DND-41 (cell line): ENCODE measurements around the gene HOXA3.

Experiments
- ATAC-seq: fragments of 200-7000 bp; cut with Tn5 transposase; 3 replicates; pipeline ENCODE4 v1.9.1; 2021; ENCODE audit warnings: low read depth; ENCODE audit not compliant: insufficient read depth
- DNase-seq: peaks from one replicate; pipeline ENCODE4 v3.0.0-alpha.2; 2020
- H2AFZ ChIP-seq: 2 replicates; pipeline ENCODE4 v1.6.0; 2012; ENCODE audit warnings: low read depth, low read length
- H3K27ac ChIP-seq: 2 replicates; pipeline ENCODE4 v1.5.1; 2012; ENCODE audit warnings: low read length, inconsistent platforms
- H3K27me3 ChIP-seq: fragments of 200-600 bp; sonication (generic); 2 replicates; pipeline ENCODE4 v1.6.0; 2012; ENCODE audit warnings: low read length, mild to moderate bottlenecking, inconsistent platforms; ENCODE audit not compliant: insufficient read depth, poor library complexity
- H3K36me3 ChIP-seq: 2 replicates; pipeline ENCODE4 v1.5.1; 2012; ENCODE audit warnings: low read length, inconsistent platforms; ENCODE audit not compliant: insufficient read depth
- H3K4me1 ChIP-seq: 2 replicates; pipeline ENCODE4 v1.5.1; 2012; ENCODE audit warnings: mild to moderate bottlenecking, low read length; ENCODE audit not compliant: insufficient read depth
- H3K4me2 ChIP-seq: 2 replicates; pipeline ENCODE4 v1.6.0; 2012; ENCODE audit warnings: mild to moderate bottlenecking, moderate library complexity, low read length, inconsistent platforms; ENCODE audit not compliant: insufficient read depth
- H3K4me3 ChIP-seq, 2 experiments: fragments of 200-600 bp in 1 of 2; shearing (Covaris generic) in 1 of 2; 2 replicates each; pipeline ENCODE4 v1.5.1; 2012 to 2016; ENCODE audit warnings: inconsistent platforms in 2 of 2, low read length in 2 of 2, mild to moderate bottlenecking in 2 of 2, low read depth in 1 of 2, moderate library complexity in 1 of 2
- H3K79me2 ChIP-seq: 2 replicates; pipeline ENCODE4 v1.6.0; 2012; ENCODE audit warnings: low read length, inconsistent platforms; ENCODE audit not compliant: insufficient read depth
- H3K9ac ChIP-seq: 2 replicates; pipeline ENCODE4 v1.6.0; 2012; ENCODE audit warnings: low read depth, mild to moderate bottlenecking, inconsistent platforms, low read length, moderate library complexity
- H3K9me3 ChIP-seq: 2 replicates; pipeline ENCODE4 v1.5.1; 2012; ENCODE audit warnings: low read length, moderate library complexity, mild to moderate bottlenecking, inconsistent platforms; ENCODE audit not compliant: insufficient read depth, severe bottlenecking
- H4K20me1 ChIP-seq: 2 replicates; pipeline ENCODE4 v1.6.0; 2012; ENCODE audit warnings: low read length; ENCODE audit not compliant: insufficient read depth
- EZH2 ChIP-seq: IDR thresholded peaks from 3 replicates; pipeline ENCODE4 v1.6.1; 2012; ENCODE audit warnings: borderline replicate concordance, low read depth, mild to moderate bottlenecking, moderate library complexity, low read length, inconsistent platforms; ENCODE audit not compliant: severe bottlenecking
- TF ChIP-seq, protein P1 (sequence below): IDR thresholded peaks from 2 replicates; pipeline ENCODE4 v1.5.1; 2012; ENCODE audit warnings: borderline replicate concordance, low read length, moderate library complexity, mild to moderate bottlenecking; ENCODE audit not compliant: poor library complexity, severe bottlenecking; ENCODE audit errors: extremely low read depth

HOXA3 gene

DNA sequence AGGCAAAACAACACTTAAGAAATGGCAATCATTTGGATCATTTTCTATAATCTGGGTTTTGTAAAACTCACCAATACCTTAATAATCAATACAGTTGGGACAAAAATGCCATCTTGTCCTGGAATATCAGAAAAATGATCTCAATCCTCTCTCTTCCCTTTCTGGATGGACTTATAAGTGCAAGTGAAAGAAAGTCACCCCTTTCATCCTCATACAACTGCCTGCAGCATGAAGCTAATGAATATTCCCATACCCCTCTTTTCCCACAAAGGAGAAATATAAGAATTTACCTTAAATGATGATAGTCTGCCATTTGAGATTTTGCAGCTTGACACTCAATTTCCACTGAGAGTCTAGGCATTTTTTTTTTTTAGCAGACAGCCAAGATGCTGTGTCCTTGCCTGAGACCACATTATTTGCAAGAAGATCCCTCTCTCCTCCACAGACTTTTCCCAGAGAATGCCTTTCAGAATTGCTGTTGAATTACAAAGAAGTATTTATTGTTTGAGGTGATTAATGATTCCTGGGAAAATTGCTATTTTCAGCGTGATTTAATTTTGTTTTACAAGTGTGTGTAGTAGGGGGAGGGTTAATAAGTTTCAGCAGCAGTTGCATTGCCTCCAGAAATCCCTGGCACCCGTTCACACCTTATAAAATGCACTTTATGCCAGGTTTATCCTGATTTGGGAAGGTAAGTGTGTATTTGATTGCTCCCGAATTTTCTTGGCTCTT is 25.6 kb downstream of the HOXA3 start:
- Histone ChIP-seq H2AFZ (no peak overlapping the region), H3K4me2 (no peak overlapping the region), H3K9me3 (no peaks in the 10 kb centered on the region), H4K20me1 (no peaks in the 10 kb centered on the region), H3K27ac (no peak overlapping the region), H3K4me1 (no peaks in the 10 kb centered on the region), H3K27me3 (no peaks in the 10 kb centered on the region), H3K79me2 (no peaks in the 10 kb centered on the region), H3K36me3 (no peaks in the 10 kb centered on the region), H3K4me3 (no peak overlapping the region), H3K9ac (no peak overlapping the region)
- no peak for TF ChIP-seq EZH2
- TF ChIP-seq, protein P1, sequence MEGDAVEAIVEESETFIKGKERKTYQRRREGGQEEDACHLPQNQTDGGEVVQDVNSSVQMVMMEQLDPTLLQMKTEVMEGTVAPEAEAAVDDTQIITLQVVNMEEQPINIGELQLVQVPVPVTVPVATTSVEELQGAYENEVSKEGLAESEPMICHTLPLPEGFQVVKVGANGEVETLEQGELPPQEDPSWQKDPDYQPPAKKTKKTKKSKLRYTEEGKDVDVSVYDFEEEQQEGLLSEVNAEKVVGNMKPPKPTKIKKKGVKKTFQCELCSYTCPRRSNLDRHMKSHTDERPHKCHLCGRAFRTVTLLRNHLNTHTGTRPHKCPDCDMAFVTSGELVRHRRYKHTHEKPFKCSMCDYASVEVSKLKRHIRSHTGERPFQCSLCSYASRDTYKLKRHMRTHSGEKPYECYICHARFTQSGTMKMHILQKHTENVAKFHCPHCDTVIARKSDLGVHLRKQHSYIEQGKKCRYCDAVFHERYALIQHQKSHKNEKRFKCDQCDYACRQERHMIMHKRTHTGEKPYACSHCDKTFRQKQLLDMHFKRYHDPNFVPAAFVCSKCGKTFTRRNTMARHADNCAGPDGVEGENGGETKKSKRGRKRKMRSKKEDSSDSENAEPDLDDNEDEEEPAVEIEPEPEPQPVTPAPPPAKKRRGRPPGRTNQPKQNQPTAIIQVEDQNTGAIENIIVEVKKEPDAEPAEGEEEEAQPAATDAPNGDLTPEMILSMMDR: no peak
- ATAC-seq (no peak), DNase-seq (no peak)

GRCh38 chr7:27125986-27126394 is 26.4 kb downstream of the HOXA3 start:
- no peaks in the 10 kb centered on the region for H3K36me3 ChIP-seq
- H3K4me2 ChIP-seq: no peak overlapping the region
- no peak overlapping the region for H3K9ac ChIP-seq
- no peak overlapping the region for H2AFZ ChIP-seq
- H4K20me1 ChIP-seq: no peaks in the 10 kb centered on the region
- H3K27ac ChIP-seq: no peak overlapping the region
- H3K9me3 ChIP-seq: no peaks in the 10 kb centered on the region
- no peak for ATAC-seq
- H3K79me2 ChIP-seq: no peaks in the 10 kb centered on the region
- TF ChIP-seq, protein P1: no peak
- TF ChIP-seq EZH2: no peak
- no peak for DNase-seq
- no peaks in the 10 kb centered on the region for H3K4me1 ChIP-seq
- no peak overlapping the region for H3K4me3 ChIP-seq
- H3K27me3 ChIP-seq: no peaks in the 10 kb centered on the region

- Histone ChIP-seq H3K4me1 (no peaks in the 10 kb centered on the region), H3K9ac (no peak overlapping the region), H3K9me3 (no peaks in the 10 kb centered on the region), H3K79me2 (no peaks in the 10 kb centered on the region), H3K4me2 (no peak overlapping the region), H2AFZ (no peak overlapping the region), H4K20me1 (no peaks in the 10 kb centered on the region), H3K4me3 (no peak overlapping the region), H3K27me3 (no peaks in the 10 kb centered on the region), H3K27ac (no peak overlapping the region), H3K36me3 (no peaks in the 10 kb centered on the region)
- ATAC-seq (no peak), DNase-seq (no peak)
- TF ChIP-seq EZH2: no peak
- TF ChIP-seq, protein P1: no peak
These were observed 27.3 kb downstream of the HOXA3 start for GRCh38 chr7:27124902-27125689.
